H1 (cell line): Measurements from ENCODE around the gene JAG1. TPM values are rescaled to one million over a fixed set of nuclear protein-coding genes. Genes with fewer than 3 reads are reported as not detected.

Experiments used
- CTCF ChIA-PET: fragments of 300-600 bp; sonication (Branson Sonifier 250); formaldehyde crosslinking; loops from one replicate; lab custom pipeline; 2021; ENCODE audit not compliant: partially characterized antibody; lab: Charles Lee
- POLR2A ChIA-PET: fragments of 300-600 bp; sonication (Branson Sonifier 250); formaldehyde crosslinking; loops from one replicate; lab custom pipeline; 2021; ENCODE audit warnings: inconsistent platforms; ENCODE audit not compliant: partially characterized antibody; lab: Charles Lee
- DNase-seq, 2 experiments: peaks; one replicate each; pipeline versions ENCODE4 v3.0.0 to v3.0.0-alpha.2; 2010 to 2022; ENCODE audit warnings: low spot score in 2 of 2, low read depth in 1 of 2, mixed read lengths in 1 of 2
- FAIRE-seq: peaks from 2 replicates; lab custom pipeline; 2011; peaks lifted over from hg19 to GRCh38; lab: Jason Lieb, UNC
- H2AFZ ChIP-seq: 2 replicates; pipeline ENCODE4 v1.8.1; 2012; ENCODE audit warnings: low read length, inconsistent platforms
- H2AK5ac ChIP-seq: 2 replicates; pipeline ENCODE4 v1.6.1; 2013; ENCODE audit warnings: low read depth, low read length
- H2BK120ac ChIP-seq: replicated peaks from 2 replicates; pipeline ENCODE3; 2013; ENCODE audit warnings: low read depth, low read length, inconsistent platforms
- H2BK12ac ChIP-seq: 2 replicates; pipeline ENCODE4 v1.6.1; 2013; ENCODE audit warnings: low read depth, low read length
- H2BK15ac ChIP-seq: 2 replicates; pipeline ENCODE4 v1.6.1; 2013; ENCODE audit warnings: low read length
- H2BK20ac ChIP-seq: 2 replicates; pipeline ENCODE4 v1.6.1; 2013; ENCODE audit warnings: low read length
- H2BK5ac ChIP-seq: 2 replicates; pipeline ENCODE4 v1.6.1; 2013; ENCODE audit warnings: low read depth, low read length
- H3K14ac ChIP-seq: 2 replicates; pipeline ENCODE4 v1.6.1; 2013; ENCODE audit warnings: inconsistent platforms; ENCODE audit not compliant: insufficient read length
- H3K18ac ChIP-seq: 2 replicates; pipeline ENCODE4 v1.6.1; 2013; ENCODE audit warnings: low read length; ENCODE audit errors: extremely low read depth
- H3K23ac ChIP-seq: 2 replicates; pipeline ENCODE4 v1.6.1; 2013; ENCODE audit warnings: inconsistent platforms; ENCODE audit not compliant: insufficient read length
- H3K23me2 ChIP-seq: 2 replicates; pipeline ENCODE4 v1.6.1; 2013; ENCODE audit warnings: low read depth, low read length
- H3K27ac ChIP-seq: 2 replicates; pipeline ENCODE4 v1.6.1; 2011; ENCODE audit warnings: low read depth, low read length, inconsistent platforms
- H3K27me3 ChIP-seq, 4 experiments: replicated peaks in 1 of 4; 1 replicate in 1 of 4; 2 replicates in 3 of 4; pipeline versions ENCODE4 v1.6.1 to v1.8.1; 2011 to 2013; ENCODE audit warnings: low read length in 3 of 4, mild to moderate bottlenecking in 3 of 4, inconsistent platforms in 2 of 4, mixed read lengths in 2 of 4, moderate library complexity in 1 of 4; ENCODE audit not compliant: control insufficient read depth in 3 of 4, insufficient read depth in 3 of 4; ENCODE audit errors: extremely low read depth in 1 of 4
- H3K36me3 ChIP-seq, 4 experiments: 2 replicates each; pipeline versions ENCODE4 v1.6.1 to v1.8.1; 2011 to 2013; ENCODE audit warnings: mild to moderate bottlenecking in 4 of 4, low read length in 3 of 4, moderate library complexity in 2 of 4, control low read depth in 1 of 4, inconsistent platforms in 1 of 4; ENCODE audit not compliant: insufficient read depth in 4 of 4, control insufficient read depth in 2 of 4
- H3K4ac ChIP-seq: replicated peaks from 2 replicates; pipeline ENCODE3; 2013; ENCODE audit warnings: low read length, low read depth, mixed read lengths, inconsistent platforms; ENCODE audit not compliant: insufficient read length
- H3K4me1 ChIP-seq, 4 experiments: replicated peaks in 1 of 4; 1 replicate in 1 of 4; 2 replicates in 3 of 4; pipeline versions ENCODE4 v1.6.1 to v1.8.1; 2011 to 2013; ENCODE audit warnings: low read length in 3 of 4, inconsistent platforms in 2 of 4, mixed read lengths in 1 of 4; ENCODE audit not compliant: insufficient read depth in 4 of 4, control insufficient read depth in 3 of 4
- H3K4me2 ChIP-seq, 2 experiments: 2 replicates each; pipeline versions ENCODE4 v1.6.1 to v1.8.1; 2011 to 2013; ENCODE audit warnings: low read depth in 2 of 2, low read length in 2 of 2, control low read depth in 1 of 2, inconsistent platforms in 1 of 2, mild to moderate bottlenecking in 1 of 2; ENCODE audit not compliant: insufficient read depth in 1 of 2
- H3K4me3 ChIP-seq, 4 experiments: fragments of 200-600, 300-600 bp in 1 of 4; sonication (generic), shearing (Covaris generic), sonication (Bioruptor Twin) in 1 of 4; 2 replicates each; pipeline versions ENCODE4 v1.5.1 to v1.8.1; 2011 to 2016; ENCODE audit warnings: low read length in 4 of 4, low read depth in 3 of 4, control low read depth in 2 of 4, inconsistent platforms in 2 of 4, mild to moderate bottlenecking in 2 of 4, mixed read lengths in 1 of 4, moderate library complexity in 1 of 4; ENCODE audit not compliant: insufficient read depth in 2 of 4; ENCODE audit errors: extremely low read depth in 1 of 4
- H3K56ac ChIP-seq: replicated peaks from 2 replicates; pipeline ENCODE3; 2013; ENCODE audit warnings: low read depth, mild to moderate bottlenecking, mixed read lengths, low read length, inconsistent platforms; ENCODE audit not compliant: insufficient read length
- H3K79me1 ChIP-seq: 2 replicates; pipeline ENCODE4 v1.6.1; 2013; ENCODE audit warnings: low read depth, low read length, control low read depth
- H3K79me2 ChIP-seq, 2 experiments: 2 replicates each; pipeline versions ENCODE4 v1.6.1 to v1.8.1; 2012 to 2013; ENCODE audit warnings: low read length in 2 of 2, mild to moderate bottlenecking in 2 of 2, inconsistent platforms in 1 of 2; ENCODE audit not compliant: insufficient read depth in 2 of 2, control insufficient read depth in 1 of 2
- H3K9ac ChIP-seq, 4 experiments: replicated peaks in 1 of 4; 1 replicate in 1 of 4; 2 replicates in 3 of 4; pipeline versions ENCODE4 v1.6.1 to v1.8.1; 2011 to 2013; ENCODE audit warnings: low read depth in 3 of 4, low read length in 3 of 4, control low read depth in 2 of 4, mild to moderate bottlenecking in 2 of 4, moderate library complexity in 2 of 4, inconsistent platforms in 1 of 4; ENCODE audit errors: extremely low read depth in 1 of 4
- H3K9me3 ChIP-seq, 2 experiments: 2 replicates each; pipeline versions ENCODE4 v1.6.1 to v1.8.1; 2012 to 2013; ENCODE audit warnings: mild to moderate bottlenecking in 2 of 2, moderate library complexity in 2 of 2, control low read depth in 1 of 2, inconsistent platforms in 1 of 2, low read depth in 1 of 2, low read length in 1 of 2, mixed read lengths in 1 of 2; ENCODE audit not compliant: insufficient read depth in 2 of 2
- H4K20me1 ChIP-seq, 2 experiments: replicated peaks in 1 of 2; 2 replicates each; pipeline versions ENCODE3 to v1.8.1; 2011 to 2013; ENCODE audit warnings: inconsistent platforms in 2 of 2, low read length in 2 of 2, mild to moderate bottlenecking in 1 of 2; ENCODE audit not compliant: insufficient read depth in 2 of 2, control insufficient read depth in 1 of 2
- H4K5ac ChIP-seq: 2 replicates; pipeline ENCODE4 v1.6.1; 2013; ENCODE audit warnings: low read length, low read depth, mixed read lengths, inconsistent platforms; ENCODE audit not compliant: insufficient read length
- H4K8ac ChIP-seq: 2 replicates; pipeline ENCODE4 v1.8.0; 2013; ENCODE audit warnings: mild to moderate bottlenecking, moderate library complexity, low read length, inconsistent platforms; ENCODE audit not compliant: insufficient read depth; ENCODE audit errors: extremely low read depth
- H4K91ac ChIP-seq: replicated peaks from 2 replicates; pipeline ENCODE3; 2013; ENCODE audit warnings: low read length, mixed read lengths, inconsistent platforms; ENCODE audit not compliant: insufficient read length
- CHD2 ChIP-seq: IDR thresholded peaks from 2 replicates; pipeline ENCODE4 v1.6.1; 2012; ENCODE audit warnings: low read length, improper control_type of control experiment
- WGBS, 2 experiments: shearing (Covaris generic) in 1 of 2; methylation state at CpG; one replicate each; pipeline versions ENCODE4 v1.1.6 to v1.1.7; 2013 to 2015; ENCODE audit warnings: low lambda C conversion rate in 2 of 2, mixed read lengths in 2 of 2, inconsistent platforms in 1 of 2, low coverage in 1 of 2, missing lambda C conversion rate in 1 of 2; ENCODE audit not compliant: insufficient replicate concordance in 2 of 2, insufficient coverage in 1 of 2, insufficient read length in 1 of 2; ENCODE audit errors: extremely low coverage in 1 of 2, missing lambda C conversion rate in 1 of 2; 5-methylcytosine and 5-hydroxymethylcytosine counted together
- polyA plus RNA-seq, 7 experiments: library from polyadenylated mRNA; depleted of rRNA in 3 of 7; stranded (reverse) in 5 of 7; unstranded in 2 of 7; fragments of >200 nt in 5 of 7; fragments of 200-250 nt in 2 of 7; gene quantifications; 1 replicate in 5 of 7; 2 replicates in 1 of 7; 4 replicates in 1 of 7; pipeline versions ENCODE4 v1.2.1 to v1.2.3, GENCODE V29; 2011 to 2013; ENCODE audit warnings: missing spikeins in 2 of 7, mixed read lengths in 2 of 7
- total RNA-seq: library from RNA; stranded (reverse); fragmentation: NEBNext Ultra II Directional; extraction: Animal tissue kit (Norgen Biotek cat#: 25700); gene quantifications from 2 replicates; pipeline ENCODE4 v1.2.1, GENCODE V29; 2021

Gene JAG1
- total and polyA plus RNA-seq, 2 of the 8 experiments (the other 6 are each of a cell fraction or from before 2014, with no cell fraction given): 13.5 to 27.3 TPM

DNA sequence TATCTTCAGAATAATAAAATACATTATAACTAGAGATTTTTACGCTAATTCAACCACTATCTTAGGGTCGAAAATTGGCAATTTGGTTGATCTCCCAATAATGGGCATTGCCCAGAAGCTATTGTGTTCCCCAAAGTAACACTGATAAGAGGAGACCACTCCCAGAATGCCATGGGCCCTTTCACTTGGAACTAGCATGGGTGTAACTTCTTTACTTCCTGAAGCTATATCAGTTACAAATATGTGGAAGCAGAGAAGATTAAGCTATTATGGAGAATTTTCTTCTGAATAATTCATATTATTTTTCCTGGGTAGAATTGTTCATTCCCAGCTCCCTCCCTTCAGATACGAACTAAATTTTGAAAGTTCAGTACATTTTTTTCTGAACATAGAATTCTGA, 48.2 kb upstream of the JAG1 start:
- H3K4me2 ChIP-seq: no peak overlapping the region
- ChIA-PET POLR2A (interaction anchor here (0.6 kb wide), 1 partner anchor 270 kb away, joined by 3 read pairs; no protein-coding TSS in a partner anchor), CTCF (interaction anchor here (0.6 to 1.3 kb wide), 5 partner anchors 9 to 48 kb away, joined by 3 to 5 read pairs (median 4); no protein-coding TSS in a partner anchor)
- no peak overlapping the region for H3K14ac ChIP-seq
- H3K79me2 ChIP-seq: no peaks in the 10 kb centered on the region
- no peaks in the 10 kb centered on the region for H3K9me3 ChIP-seq
- no peak overlapping the region for H2BK5ac ChIP-seq
- no peaks in the 10 kb centered on the region for H3K36me3 ChIP-seq
- H2AFZ ChIP-seq: no peak overlapping the region
- H3K4ac ChIP-seq: no peak overlapping the region
- no peak overlapping the region for H2BK12ac ChIP-seq
- H2AK5ac ChIP-seq: no peak overlapping the region
- H3K56ac ChIP-seq: no peak overlapping the region
- H2BK120ac ChIP-seq: no peak overlapping the region
- H4K5ac ChIP-seq: no peak overlapping the region
- peaks cover 1% of the 10 kb centered on the region; the same call in 1 of the 2 replicates for H3K23me2 ChIP-seq
- no peak overlapping the region for H4K8ac ChIP-seq
- no peaks in the 10 kb centered on the region for H3K27me3 ChIP-seq
- H3K4me3 ChIP-seq: no peak overlapping the region
- H4K20me1 ChIP-seq: no peaks in the 10 kb centered on the region
- H3K27ac ChIP-seq: no peak overlapping the region
- H3K18ac ChIP-seq: no peak overlapping the region
- H3K9ac ChIP-seq: no peak overlapping the region
- H2BK15ac ChIP-seq: no peak overlapping the region
- DNase-seq (no peak), FAIRE-seq (no peak)
- no peaks in the 10 kb centered on the region for H3K79me1 ChIP-seq
- H4K91ac ChIP-seq: no peak overlapping the region
- H2BK20ac ChIP-seq: no peak overlapping the region
- no peak overlapping the region for H3K23ac ChIP-seq
- 81% methylated on average over 3 of the region's 3 CpGs; no CpG with 5 or more reads in 1 of the 2 experiments for WGBS, 2 experiments
- H3K4me1 ChIP-seq: peaks cover 0 to 5% (median 1%) of the 10 kb centered on the region in 4 experiments; a peak in 2 of 7 replicates
- no peak for TF ChIP-seq CHD2
